ENCODE results near the gene SLC30A10.

DNA sequence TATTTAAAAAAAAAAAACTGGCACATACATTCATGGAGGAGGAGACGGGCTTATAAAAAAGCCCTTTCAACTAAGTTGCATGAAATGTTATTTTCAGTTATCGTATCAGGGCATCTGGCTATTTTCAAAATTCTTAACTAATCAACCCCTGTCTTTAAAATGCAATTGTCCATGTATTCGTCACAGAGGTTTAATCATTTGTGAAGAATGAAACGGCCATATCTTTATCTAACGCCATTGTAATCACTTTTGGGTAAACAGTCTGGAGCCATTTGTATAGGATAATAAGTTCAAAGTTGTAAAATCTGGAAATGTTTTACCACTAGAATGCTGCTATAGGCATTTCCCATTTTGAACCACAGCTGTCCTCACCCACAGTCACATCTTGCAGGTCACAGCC lies 30.4 kb downstream of the SLC30A10 start:
- TF ChIP-seq, protein P1, sequence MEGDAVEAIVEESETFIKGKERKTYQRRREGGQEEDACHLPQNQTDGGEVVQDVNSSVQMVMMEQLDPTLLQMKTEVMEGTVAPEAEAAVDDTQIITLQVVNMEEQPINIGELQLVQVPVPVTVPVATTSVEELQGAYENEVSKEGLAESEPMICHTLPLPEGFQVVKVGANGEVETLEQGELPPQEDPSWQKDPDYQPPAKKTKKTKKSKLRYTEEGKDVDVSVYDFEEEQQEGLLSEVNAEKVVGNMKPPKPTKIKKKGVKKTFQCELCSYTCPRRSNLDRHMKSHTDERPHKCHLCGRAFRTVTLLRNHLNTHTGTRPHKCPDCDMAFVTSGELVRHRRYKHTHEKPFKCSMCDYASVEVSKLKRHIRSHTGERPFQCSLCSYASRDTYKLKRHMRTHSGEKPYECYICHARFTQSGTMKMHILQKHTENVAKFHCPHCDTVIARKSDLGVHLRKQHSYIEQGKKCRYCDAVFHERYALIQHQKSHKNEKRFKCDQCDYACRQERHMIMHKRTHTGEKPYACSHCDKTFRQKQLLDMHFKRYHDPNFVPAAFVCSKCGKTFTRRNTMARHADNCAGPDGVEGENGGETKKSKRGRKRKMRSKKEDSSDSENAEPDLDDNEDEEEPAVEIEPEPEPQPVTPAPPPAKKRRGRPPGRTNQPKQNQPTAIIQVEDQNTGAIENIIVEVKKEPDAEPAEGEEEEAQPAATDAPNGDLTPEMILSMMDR (IDR thresholded peaks at IDR 0.05), result no peak
- TF ChIP-seq POLR2AphosphoS5 (IDR thresholded peaks at IDR 0.05) (no peak), EP300 (IDR thresholded peaks at IDR 0.05) (no peak)

Data from gastroesophageal sphincter (tissue), 3 donors.